T-helper 2 cell treated with Interferon-gamma antibody and Interleukin-4, amounts not matched to agents 5 μg/mL and 100 μg/mL, for 36 hours (primary cell): ENCODE results near the gene CALD1.

Experiments used
- DNase-seq: peaks from one replicate; pipeline ENCODE4 v3.0.0; 2021; ENCODE audit warnings: low spot score
- H3K27ac Mint-ChIP-seq: one replicate; pipeline ENCODE4 v1.8.0; 2021; ENCODE audit warnings: mild to moderate bottlenecking, mixed read lengths
- H3K27me3 Mint-ChIP-seq: one replicate; pipeline ENCODE4 v1.8.0; 2021; ENCODE audit warnings: low read depth, mixed read lengths
- H3K36me3 Mint-ChIP-seq: one replicate; pipeline ENCODE4 v1.8.0; 2021; ENCODE audit warnings: low read depth, mixed read lengths
- H3K4me1 Mint-ChIP-seq: one replicate; pipeline ENCODE4 v1.8.0; 2021; ENCODE audit warnings: low read depth, mixed read lengths
- H3K4me3 Mint-ChIP-seq: one replicate; pipeline ENCODE4 v1.8.0; 2022; ENCODE audit warnings: mild to moderate bottlenecking, moderate library complexity, mixed read lengths
- H3K9me3 Mint-ChIP-seq: one replicate; pipeline ENCODE4 v1.8.0; 2021; ENCODE audit warnings: mixed read lengths

The CALD1 gene

DNA sequence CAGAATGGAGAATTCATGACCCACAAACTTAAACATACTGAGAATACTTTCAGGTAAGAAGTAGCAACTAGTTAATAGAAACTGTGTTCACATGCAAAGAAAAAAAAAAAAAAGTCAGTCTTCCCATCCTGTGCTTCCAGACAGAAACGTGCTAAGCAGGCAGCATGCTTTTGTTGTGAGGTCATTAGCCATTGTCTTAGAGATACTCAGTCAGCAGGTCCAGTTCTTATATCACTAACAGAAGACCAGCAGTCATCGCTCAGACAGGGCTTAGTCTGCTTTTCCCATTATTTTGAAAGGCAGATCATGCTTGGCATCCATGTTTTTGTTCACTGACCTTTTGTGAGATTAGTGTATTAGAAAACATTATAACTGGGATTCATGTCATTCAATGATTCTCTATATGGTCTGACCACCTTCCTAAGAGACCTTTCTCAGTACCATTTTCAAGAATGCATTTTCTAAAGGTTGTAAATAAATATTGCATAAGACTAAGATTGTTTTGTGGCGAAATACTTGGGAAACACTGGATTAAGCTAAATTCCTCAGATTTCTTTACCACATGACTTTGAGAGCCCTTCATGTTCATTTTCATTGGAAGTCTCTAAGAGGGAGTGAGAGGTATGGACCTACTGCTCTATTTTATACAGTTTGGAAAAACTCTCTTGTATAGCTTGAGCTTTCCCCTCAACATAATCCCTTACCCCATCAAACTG is 161.9 kb downstream of the CALD1 start:
- no peak for DNase-seq
- H3K9me3 Mint-ChIP-seq = no peaks in the 10 kb centered on the region
- H3K36me3 Mint-ChIP-seq = no peaks in the 10 kb centered on the region
- H3K27me3 Mint-ChIP-seq = no peaks in the 10 kb centered on the region
- H3K4me3 Mint-ChIP-seq = no peak overlapping the region
- peaks cover 11% of the 10 kb centered on the region for H3K4me1 Mint-ChIP-seq
- H3K27ac Mint-ChIP-seq = no peak overlapping the region

DNA sequence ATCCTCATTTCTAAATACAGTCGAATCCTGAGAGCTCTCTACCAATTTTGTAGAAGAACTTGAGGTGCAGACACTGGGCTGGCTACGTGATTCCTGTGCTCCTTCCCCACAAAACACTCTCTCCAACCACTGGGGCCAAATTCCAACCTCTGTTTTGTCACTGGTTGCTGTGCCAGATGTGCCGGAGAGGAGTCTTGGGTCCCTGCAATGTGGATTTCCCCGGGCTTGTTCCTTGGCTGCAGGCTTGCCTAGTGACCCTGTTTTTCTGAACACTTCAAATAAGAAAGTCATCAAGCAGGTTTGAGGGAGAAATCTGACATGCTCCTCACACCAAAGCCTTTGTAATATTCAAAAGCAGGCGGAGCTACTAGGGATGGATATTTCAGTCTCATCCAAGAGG is 162.5 kb downstream of the CALD1 start:
- DNase-seq = no peak
- no peaks in the 10 kb centered on the region for H3K9me3 Mint-ChIP-seq
- H3K4me3 Mint-ChIP-seq = no peak overlapping the region
- peaks cover 12% of the 10 kb centered on the region for H3K4me1 Mint-ChIP-seq
- no peaks in the 10 kb centered on the region for H3K36me3 Mint-ChIP-seq
- H3K27ac Mint-ChIP-seq = no peak overlapping the region
- no peaks in the 10 kb centered on the region for H3K27me3 Mint-ChIP-seq

DNA sequence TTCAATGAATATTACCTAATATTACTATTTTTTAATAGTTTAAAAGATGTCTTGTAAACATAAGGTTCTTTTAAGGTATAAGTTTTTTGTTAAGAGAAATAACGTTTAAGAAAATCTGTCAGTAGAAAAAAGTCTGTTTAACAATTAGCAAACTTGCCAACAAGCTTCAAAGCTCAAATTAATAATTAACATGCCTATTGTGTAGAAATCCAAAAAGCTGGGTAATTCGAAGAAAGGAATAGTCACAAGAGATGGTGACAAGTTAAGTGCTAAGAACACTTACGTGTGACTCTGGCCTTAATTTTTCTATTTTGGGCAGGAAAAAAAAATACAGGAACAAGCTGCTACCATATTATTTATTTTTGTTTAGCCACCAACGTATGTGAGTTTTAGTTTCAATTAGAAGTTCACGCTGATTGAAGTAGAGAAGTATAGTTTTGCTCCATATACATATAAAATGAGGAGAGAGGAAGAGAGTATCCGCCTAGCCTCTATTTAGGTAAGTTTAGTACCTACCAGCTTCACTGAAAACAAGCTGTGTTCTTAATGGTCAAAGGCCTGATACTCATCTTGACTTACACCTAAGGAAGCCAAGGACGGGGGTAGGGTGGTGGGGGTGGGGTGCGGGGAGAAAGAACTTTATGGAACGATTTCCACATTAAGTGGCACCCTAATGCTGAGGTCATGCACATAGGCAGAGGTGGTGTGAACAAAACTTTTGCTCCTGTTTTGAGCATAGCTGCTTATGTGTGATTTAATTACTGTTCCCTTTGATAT is 163.4 kb downstream of the CALD1 start:
- H3K9me3 Mint-ChIP-seq = no peaks in the 10 kb centered on the region
- H3K4me3 Mint-ChIP-seq = no peak overlapping the region

DNA sequence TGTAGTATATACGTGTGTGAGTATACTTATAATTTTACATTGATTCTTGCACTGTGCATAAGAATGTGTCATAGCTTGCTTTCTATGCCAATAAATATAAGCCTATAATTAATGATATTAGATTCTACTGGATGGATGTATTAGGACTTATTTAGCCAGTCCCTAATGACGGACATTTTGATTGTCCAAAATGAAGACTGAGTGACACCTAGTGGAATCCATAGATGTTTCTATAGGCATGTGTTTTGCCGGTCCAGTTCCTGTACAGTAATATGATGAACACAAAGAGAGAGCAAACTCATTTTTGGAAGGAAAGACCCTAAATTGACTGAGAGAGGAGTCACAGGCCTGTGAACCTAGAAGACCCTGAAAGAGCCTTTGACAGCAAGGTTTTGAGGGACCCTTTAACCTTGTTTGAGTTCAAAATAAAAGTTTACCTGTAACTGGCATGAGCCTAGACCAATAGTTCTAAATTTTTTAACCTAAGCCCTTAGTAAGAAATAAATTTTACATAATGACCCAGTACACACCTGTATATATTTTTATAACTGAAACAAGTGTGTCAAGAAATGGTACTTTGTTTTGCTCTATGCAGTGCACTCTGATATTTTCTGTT is 164.5 kb downstream of the CALD1 start:
- Mint-ChIP-seq H3K27me3 (no peaks in the 10 kb centered on the region), H3K36me3 (no peaks in the 10 kb centered on the region), H3K9me3 (no peaks in the 10 kb centered on the region), H3K27ac (no peak overlapping the region), H3K4me3 (no peak overlapping the region), H3K4me1 (peaks cover 13% of the 10 kb centered on the region)
- DNase-seq = no peak

More for the DNA sequence above, 163.4 kb downstream of the CALD1 start:
- Mint-ChIP-seq H3K4me1 (peaks cover 13% of the 10 kb centered on the region), H3K27me3 (no peaks in the 10 kb centered on the region), H3K36me3 (no peaks in the 10 kb centered on the region), H3K27ac (no peak overlapping the region)
- no peak for DNase-seq

DNA sequence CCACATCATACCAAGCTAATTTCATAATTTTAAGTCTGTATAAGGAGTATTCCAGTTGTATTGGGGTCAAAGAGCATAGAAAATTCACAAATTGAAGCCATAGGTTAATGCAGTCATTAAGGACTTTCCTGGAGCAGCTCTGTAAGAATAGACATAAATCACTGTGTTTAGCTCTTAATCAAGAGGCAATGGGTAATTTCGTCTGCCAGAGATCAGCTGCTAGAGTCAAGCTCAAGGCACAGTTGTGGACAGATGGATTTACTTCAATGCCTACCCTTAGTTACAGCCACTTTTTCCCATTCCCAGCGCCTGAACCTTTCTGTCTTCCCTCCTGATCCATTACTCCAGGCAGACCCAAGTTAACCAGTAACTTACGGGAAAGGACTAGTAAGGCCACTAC is 166.3 kb downstream of the CALD1 start:
- H3K9me3 Mint-ChIP-seq = no peaks in the 10 kb centered on the region
- no peak for DNase-seq

DNA sequence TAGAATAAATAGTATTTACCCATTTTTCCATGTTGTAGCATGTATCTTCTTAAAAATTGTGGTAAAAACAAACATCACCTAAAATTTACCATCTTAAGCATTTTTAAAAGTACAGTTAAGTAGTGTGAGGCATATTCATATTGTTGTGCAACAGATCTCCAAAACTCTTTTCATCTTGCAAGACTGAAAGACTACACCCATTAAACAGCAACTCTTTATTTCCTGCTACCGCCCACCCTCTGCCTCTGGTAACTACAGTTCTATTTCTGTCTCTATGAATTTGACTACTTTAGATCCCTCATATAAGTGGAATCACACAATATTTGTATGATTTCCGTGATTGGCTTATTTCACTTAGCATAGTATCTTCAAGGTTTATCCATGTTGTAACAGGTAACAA is 166.8 kb downstream of the CALD1 start:
- Mint-ChIP-seq H3K4me3 (no peak overlapping the region), H3K27ac (peak overlapping the region; percentile 73), H3K9me3 (no peaks in the 10 kb centered on the region), H3K27me3 (no peaks in the 10 kb centered on the region), H3K36me3 (no peaks in the 10 kb centered on the region), H3K4me1 (peaks cover 15% of the 10 kb centered on the region)
- DNase-seq = no peak

More for the DNA sequence above, 166.3 kb downstream of the CALD1 start:
- Mint-ChIP-seq H3K36me3 (no peaks in the 10 kb centered on the region), H3K27me3 (no peaks in the 10 kb centered on the region), H3K27ac (no peak overlapping the region), H3K4me3 (no peak overlapping the region), H3K4me1 (peaks cover 17% of the 10 kb centered on the region)

DNA sequence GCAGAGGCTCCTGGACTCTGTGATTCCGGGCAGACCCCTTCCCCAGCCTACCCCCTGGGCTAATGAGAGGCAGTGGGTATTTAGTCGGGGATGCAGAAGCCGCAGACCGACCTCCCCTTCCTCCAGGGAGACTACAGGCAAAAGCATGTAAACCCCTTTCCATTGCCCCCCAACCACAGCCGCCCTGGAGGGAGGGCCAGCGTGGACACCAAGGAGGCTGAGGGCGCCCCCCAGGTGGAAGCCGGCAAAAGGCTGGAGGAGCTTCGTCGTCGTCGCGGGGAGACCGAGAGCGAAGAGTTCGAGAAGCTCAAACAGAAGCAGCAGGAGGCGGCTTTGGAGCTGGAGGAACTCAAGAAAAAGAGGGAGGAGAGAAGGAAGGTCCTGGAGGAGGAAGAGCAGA is 167.9 kb downstream of the CALD1 start:
- no peaks in the 10 kb centered on the region for H3K27me3 Mint-ChIP-seq
- DNase-seq = no peak
- H3K27ac Mint-ChIP-seq = no peak overlapping the region
- H3K9me3 Mint-ChIP-seq = no peaks in the 10 kb centered on the region
- peaks cover 15% of the 10 kb centered on the region for H3K4me1 Mint-ChIP-seq
- no peaks in the 10 kb centered on the region for H3K36me3 Mint-ChIP-seq
- no peak overlapping the region for H3K4me3 Mint-ChIP-seq

DNA sequence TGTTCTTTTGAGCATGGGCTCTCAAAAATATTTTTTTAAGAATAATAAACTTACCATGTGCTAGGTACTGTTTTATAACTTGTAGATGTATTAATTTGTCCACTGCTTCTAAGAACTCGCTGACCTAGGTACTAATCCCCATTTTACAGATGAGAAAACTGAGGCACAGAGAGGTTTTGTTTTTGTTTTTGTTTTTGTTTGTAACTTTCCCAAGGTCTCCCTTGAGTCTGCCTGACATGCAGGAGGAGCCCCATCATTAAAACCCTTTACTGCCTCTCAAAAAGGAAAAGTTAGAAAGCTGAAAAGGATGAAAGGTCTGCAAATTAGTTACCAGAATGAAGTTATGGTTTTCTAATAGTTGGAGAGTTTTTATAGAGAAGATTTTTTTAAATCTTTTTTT is 168.4 kb downstream of the CALD1 start:
- Mint-ChIP-seq H3K36me3 (no peaks in the 10 kb centered on the region), H3K4me1 (peaks cover 15% of the 10 kb centered on the region), H3K9me3 (no peaks in the 10 kb centered on the region), H3K27ac (no peak overlapping the region), H3K27me3 (no peaks in the 10 kb centered on the region), H3K4me3 (no peak overlapping the region)
- no peak for DNase-seq

DNA sequence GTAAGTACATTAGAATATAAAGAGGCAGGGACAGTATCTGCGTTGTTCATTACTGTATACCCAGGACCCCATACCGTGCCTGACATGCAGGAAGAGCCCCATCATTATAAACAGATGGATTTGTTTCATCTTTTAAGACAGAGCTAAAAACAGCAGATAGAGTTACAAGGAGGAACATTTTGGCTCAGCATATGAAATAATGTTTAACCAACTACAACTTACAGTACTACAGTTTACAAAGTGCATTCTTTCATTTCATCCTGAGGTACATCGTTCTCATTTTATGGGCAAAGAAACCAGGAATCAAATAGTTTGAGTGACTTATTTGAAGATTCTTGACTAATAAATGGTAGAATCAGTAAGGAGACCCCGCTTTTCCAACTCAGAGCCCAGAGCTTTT is 168.8 kb downstream of the CALD1 start:
- H3K27ac Mint-ChIP-seq = no peak overlapping the region
- no peaks in the 10 kb centered on the region for H3K9me3 Mint-ChIP-seq
- no peak for DNase-seq
- no peak overlapping the region for H3K4me3 Mint-ChIP-seq
- peaks cover 15% of the 10 kb centered on the region for H3K4me1 Mint-ChIP-seq
- no peaks in the 10 kb centered on the region for H3K36me3 Mint-ChIP-seq
- H3K27me3 Mint-ChIP-seq = no peaks in the 10 kb centered on the region

DNA sequence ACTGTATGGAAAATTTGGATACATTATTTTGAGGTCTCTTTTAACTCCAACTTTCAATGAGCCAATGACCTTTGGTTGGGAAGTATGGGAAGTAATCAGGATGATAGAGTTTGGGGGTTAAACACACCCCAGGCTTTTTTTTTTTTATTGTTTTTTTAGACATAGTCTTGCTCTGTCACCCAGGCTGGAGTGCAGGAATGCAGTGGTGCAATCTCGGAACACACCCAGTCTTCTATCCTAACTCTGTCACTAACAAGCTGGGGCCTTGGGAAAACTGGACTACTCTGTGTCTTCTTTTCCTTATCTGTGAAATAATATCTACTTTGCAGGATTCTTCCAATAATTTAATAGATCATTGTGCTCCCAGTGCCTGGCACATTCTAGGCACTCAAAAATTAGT is 169.3 kb downstream of the CALD1 start:
- no peaks in the 10 kb centered on the region for H3K27me3 Mint-ChIP-seq
- H3K36me3 Mint-ChIP-seq = no peaks in the 10 kb centered on the region
- H3K27ac Mint-ChIP-seq = no peak overlapping the region
- peaks cover 15% of the 10 kb centered on the region for H3K4me1 Mint-ChIP-seq
- H3K9me3 Mint-ChIP-seq = no peaks in the 10 kb centered on the region
- no peak overlapping the region for H3K4me3 Mint-ChIP-seq
- DNase-seq = no peak

DNA sequence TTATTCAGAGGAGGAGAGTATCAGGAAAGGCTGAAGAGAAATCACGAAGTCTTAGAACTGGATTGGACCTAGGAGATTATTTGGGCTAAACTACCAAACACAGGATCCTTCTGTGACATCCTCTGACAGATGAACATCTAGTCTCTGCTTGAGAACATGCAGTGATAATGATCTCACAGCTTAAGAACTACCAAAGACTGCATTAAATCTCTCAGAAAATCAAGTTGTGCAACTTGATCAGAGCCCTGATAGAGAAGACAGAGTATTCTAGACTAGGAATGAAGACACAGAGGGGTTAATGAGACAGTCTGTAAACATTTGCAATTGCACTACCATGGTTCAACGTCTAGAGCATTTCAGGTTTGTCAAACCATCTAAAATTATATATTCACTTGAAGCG is 169.7 kb downstream of the CALD1 start:
- Mint-ChIP-seq H3K9me3 (no peaks in the 10 kb centered on the region), H3K36me3 (no peaks in the 10 kb centered on the region)

DNA sequence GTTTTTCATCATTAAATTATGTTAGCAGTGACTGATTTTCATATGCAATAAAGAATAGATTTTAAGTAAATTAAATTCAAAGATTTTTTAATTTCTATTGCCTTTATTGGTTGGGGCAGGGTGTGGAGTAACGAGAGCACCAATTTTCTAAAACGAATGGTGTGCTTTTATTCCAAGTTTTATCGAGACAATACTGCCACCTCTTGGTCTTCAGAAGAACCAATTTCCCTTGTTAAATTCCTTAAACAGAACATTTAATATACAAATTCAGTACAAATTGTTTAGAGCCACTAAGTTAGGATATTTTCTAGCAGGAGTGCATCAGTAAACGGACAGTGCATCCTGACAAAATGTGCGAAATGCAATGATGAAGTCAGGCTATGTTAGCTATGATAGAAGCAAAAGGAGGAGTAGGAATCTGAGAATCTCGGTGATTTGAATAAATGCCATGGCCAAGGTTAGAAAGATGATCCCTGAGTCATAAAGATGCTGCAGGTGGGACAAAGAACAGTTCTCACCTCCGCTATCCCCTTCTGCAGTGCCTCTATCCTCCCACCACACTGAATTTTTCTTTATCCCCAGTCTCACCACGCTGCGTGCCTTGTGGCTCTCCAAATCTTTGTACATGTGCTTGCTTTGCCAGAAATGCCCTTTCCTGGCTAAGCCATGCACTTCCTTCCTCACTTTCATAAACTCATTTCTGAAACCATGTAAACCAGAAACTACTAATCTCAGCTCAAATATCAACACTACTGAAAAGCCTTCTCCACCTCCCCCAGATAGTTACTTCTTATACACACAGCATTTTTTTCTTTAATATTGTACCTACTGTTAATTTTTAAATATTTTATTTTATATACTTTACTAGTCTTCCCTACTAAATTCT is 175.0 kb downstream of the CALD1 start:
- Mint-ChIP-seq H3K4me1 (peaks cover 4% of the 10 kb centered on the region), H3K27ac (no peak overlapping the region), H3K27me3 (no peaks in the 10 kb centered on the region), H3K9me3 (no peaks in the 10 kb centered on the region), H3K36me3 (no peaks in the 10 kb centered on the region), H3K4me3 (no peak overlapping the region)
- no peak for DNase-seq

More for the DNA sequence above, 169.7 kb downstream of the CALD1 start:
- no peak for DNase-seq
- no peak overlapping the region for H3K4me3 Mint-ChIP-seq
- H3K27me3 Mint-ChIP-seq = no peaks in the 10 kb centered on the region
- H3K4me1 Mint-ChIP-seq = peaks cover 14% of the 10 kb centered on the region
- H3K27ac Mint-ChIP-seq = no peak overlapping the region

DNA sequence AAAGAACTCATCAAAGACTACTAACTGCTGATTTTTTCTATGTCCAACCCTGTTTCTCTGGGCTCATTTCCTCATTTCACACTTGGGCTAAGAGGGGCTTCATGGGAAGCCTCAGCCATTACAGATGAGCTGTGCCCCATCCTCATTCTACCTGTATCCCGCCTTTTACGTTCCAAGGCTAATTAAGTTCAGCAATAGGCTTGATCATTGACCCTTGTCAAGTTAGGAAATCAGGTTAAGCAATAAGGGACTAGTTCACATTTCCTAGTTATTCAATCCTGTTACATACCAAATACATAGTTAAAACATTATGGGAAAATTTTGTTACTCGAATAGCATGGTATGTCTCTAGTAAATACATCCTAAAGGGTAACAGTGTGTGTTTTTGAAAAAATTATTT is 177.6 kb downstream of the CALD1 start:
- H3K4me1 Mint-ChIP-seq = peaks cover 4% of the 10 kb centered on the region
- H3K27me3 Mint-ChIP-seq = no peaks in the 10 kb centered on the region
- no peaks in the 10 kb centered on the region for H3K36me3 Mint-ChIP-seq
- no peak overlapping the region for H3K27ac Mint-ChIP-seq
- DNase-seq = no peak
- no peaks in the 10 kb centered on the region for H3K9me3 Mint-ChIP-seq
- H3K4me3 Mint-ChIP-seq = no peak overlapping the region
